HG03460 (cell line): Measurements from ENCODE around the gene TARS3.

Experiments
- ATAC-seq: cut with Tn5 transposase; IDR thresholded peaks from one replicate; pipeline ENCODE4 v1.9.1; 2021; ENCODE audit not compliant: unreplicated experiment

TARS3 gene

GRCh38 chr15:101609742-101610610 is 114.3 kb downstream of the TARS3 start:
- ATAC-seq: no peak

GRCh38 chr15:101608201-101608600 is 116.1 kb downstream of the TARS3 start:
- ATAC-seq: no peak

- ATAC-seq: no peak
These were observed 117.2 kb downstream of the TARS3 start for GRCh38 chr15:101607108-101607507.

GRCh38 chr15:101604124-101604874 is 120.0 kb downstream of the TARS3 start:
- no peak for ATAC-seq
